HL-60/S4 (cell line): Measurements from ENCODE around the gene PLA2G4D.
"Not testable (repeated sequence)": the region's sequence is repeated elsewhere in the genome, so short reads cannot be mapped to it uniquely, and the experiment has no call there.

ENCODE experiments used
- in situ Hi-C: fragments of 300-500 bp; cut with MboI; formaldehyde crosslinking; loops from 2 replicates; pipeline ENCODE4 v1.14.3; 2022; ENCODE audit warnings: low sequenced_read_pairs

PLA2G4D gene

GRCh38 chr15:42092398-42093318 lies 1.7 kb downstream of the PLA2G4D start:
- in situ Hi-C loops, result no loop called here

GRCh38 chr15:42091753-42092397 lies 2.5 kb downstream of the PLA2G4D start:
- in situ Hi-C loops, result not testable (repeated sequence)

DNA sequence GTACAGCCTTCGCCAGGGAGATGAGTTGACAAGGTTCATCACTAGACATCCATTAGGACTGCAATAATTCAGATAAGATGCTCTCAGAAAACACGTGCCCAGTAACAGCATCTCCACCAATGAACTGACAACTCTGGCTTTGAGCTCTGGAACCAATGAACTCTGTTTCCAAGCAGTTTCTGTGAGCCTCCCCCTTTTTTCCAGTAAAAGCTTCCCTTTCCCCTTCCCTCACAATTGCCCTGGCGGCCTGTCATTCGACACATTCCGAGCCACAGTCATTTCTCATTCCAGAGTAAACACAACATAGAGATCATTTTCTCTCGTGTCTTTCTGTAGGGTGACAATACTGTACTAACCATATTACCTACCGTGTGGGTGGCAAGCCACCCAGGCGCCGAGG lies 3.6 kb downstream of the PLA2G4D start:
- in situ Hi-C loops, result no loop called here

GRCh38 chr15:42090370-42090769 lies 4.0 kb downstream of the PLA2G4D start:
- in situ Hi-C loops, result no loop called here

- in situ Hi-C loops, result no loop called here
Measured at GRCh38 chr15:42089942-42090341, 4.4 kb downstream of the PLA2G4D start.

- in situ Hi-C loops, result no loop called here
Measured at GRCh38 chr15:42088801-42089640, 5.3 kb downstream of the PLA2G4D start.

- in situ Hi-C loops, result no loop called here
Measured at GRCh38 chr15:42087926-42088800, 6.2 kb downstream of the PLA2G4D start.

GRCh38 chr15:42087460-42087859 lies 6.9 kb downstream of the PLA2G4D start:
- in situ Hi-C loops, result no loop called here

GRCh38 chr15:42085721-42086120 lies 8.6 kb downstream of the PLA2G4D start:
- in situ Hi-C loops, result no loop called here

DNA sequence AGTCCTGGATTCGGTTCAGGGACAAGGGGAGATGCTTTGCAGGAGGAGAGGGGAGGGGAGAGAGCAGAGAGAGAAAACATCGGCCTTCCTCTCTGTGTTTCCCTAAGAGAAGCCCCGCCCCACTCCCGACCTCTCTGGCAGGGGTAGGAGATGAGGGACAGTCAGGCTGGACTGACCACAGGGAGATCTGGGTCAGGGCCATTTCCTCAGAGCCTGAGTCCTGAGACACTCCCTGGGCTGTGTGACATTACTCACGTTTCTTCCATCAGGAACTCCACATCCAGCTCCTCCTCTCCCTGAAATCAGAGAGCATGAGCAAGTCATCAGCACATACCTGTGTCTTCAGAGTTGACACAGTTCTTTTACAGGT lies 9.1 kb downstream of the PLA2G4D start:
- in situ Hi-C loops, result no loop called here

DNA sequence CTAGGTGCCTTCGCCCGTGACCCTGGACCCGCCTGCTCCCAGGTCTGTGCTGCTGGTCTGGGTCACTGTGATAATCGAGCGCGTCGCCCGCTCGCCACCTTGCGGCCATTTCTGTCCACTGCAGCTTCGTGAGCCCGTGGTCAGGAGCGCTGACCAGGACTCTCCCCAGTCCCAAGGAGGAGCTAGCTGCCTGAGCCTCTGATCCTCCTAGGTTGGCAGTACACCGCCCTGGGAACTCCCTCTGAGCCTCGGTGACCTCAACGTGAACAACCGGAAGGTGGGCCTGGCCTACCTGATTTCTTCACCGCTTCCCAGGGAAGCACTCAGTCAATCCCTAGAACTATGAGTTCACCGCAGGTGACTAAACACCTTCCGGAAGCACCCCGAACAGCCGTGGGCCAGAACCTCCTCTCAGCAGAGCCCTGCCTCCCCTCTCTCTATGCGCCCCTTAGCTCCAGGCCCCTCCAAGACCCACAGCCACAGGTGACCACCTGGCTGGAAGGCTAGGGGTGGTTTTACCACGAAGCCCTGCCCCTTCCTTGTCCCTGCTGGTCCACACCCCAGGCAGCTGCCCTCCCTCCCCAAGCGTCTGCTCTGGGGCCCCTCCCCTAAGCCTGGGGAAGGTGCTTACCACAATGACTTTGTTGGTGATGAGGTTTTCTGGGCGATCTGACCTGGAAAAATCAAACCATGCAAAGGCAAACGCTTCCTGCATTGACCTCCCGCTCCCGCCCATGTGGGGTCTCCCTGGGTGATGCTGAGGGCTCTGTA lies 9.7 kb downstream of the PLA2G4D start:
- in situ Hi-C loops, result no loop called here

DNA sequence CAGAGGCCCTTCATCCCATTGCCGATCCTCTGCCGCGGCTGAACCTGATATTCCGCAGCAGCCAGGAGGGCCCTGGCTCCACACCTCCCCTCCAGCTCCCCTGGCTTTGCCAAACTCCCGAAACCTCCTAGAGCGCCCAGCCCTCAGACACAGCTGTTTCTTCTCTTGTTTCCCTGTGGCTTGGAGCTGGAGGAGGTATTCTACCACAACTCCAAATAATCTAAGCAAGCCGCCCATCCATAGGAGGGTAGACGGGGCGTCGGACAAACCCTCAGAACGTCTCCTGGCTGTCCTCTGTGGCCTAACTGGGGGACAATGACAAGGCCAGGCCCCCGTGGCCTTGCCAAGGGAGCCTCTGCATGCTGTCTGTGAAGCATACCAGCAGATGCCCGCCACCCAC lies 10.4 kb downstream of the PLA2G4D start:
- in situ Hi-C loops, result no loop called here

- in situ Hi-C loops, result no loop called here
Measured at GRCh38 chr15:42083605-42083908, 10.8 kb downstream of the PLA2G4D start.

DNA sequence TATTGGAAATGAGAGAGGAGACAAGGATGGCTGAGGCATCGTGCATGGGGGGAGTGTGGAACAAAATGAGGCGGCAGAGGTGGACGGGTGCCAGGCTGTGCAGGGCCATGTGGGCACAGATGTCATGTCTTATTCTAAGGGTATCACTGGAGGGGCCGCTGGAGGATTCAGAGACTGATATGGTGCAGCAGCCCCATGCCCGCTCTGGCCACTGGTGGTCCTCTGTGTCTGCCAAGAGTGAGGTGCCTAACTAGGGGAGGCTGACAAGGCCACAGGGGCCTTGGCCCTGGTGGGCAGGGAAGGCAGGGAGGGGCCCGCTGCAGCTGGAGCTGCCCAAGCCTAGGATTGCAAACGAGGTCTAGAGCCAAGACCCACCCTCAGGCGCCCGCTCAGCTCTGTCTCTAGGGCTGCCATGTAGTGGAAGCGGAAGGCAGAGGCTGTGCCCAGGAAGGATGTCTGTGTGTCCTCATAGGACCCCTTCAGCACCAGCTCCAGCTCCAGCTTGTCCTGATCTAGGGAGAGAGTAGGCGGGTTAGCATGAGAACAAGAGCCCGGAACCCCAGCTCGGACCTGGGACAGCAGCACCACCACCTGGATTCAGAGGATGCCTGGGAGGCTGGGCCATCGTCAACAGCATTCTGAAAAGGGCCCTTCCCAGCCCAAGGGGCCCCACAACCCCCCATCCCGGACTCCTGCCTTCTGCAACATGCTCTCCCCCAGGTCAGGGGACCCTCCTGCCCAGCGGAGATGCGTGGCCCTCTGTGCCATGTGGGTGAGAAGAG lies 11.3 kb downstream of the PLA2G4D start:
- in situ Hi-C loops, result no loop called here

- in situ Hi-C loops, result no loop called here
Measured at GRCh38 chr15:42082141-42082540, 12.2 kb downstream of the PLA2G4D start.

GRCh38 chr15:42080919-42081830 lies 13.2 kb downstream of the PLA2G4D start:
- in situ Hi-C loops, result no loop called here

DNA sequence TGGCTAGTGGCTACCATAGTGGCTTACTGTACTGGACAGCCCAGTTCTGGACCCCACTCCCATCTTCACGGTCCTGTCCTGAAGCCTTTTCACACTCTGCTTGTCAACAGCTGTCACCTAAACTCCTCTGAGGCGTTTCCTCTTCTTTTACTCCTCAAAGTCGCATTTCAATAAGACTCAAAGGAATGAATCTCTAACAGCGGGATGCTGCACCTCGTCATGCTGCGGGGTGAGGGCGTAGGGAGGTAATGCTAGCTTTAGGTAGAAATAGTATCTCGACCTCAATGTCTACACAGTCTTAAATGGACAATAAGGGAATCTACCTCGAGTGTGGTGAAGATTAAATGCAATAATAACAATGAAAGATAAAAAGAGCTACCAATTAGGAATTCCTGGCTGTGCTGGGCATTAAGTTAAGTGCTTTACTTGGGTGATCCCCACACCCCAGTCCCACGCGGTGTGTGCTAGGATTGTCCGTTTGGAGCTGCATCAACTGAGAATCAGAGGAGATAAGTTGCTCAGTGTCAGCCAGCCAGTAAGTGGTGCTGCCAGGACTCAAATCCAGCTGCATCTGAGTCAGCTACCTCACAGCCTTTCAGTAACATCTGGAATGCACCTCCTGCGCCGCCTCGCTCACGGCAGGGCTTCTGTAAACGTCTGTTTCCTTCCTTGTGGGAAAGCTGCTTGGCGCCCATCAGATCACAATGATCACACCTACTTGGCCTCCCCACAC lies 14.0 kb downstream of the PLA2G4D start:
- in situ Hi-C loops, result no loop called here
